ENCODE data around the gene MEIS2. TPM values are rescaled to one million over a fixed set of nuclear protein-coding genes. Genes with fewer than 3 reads are reported as not detected.

Gene MEIS2
- total RNA-seq, 1 donor from 2014 or later, result 6.0 TPM

DNA sequence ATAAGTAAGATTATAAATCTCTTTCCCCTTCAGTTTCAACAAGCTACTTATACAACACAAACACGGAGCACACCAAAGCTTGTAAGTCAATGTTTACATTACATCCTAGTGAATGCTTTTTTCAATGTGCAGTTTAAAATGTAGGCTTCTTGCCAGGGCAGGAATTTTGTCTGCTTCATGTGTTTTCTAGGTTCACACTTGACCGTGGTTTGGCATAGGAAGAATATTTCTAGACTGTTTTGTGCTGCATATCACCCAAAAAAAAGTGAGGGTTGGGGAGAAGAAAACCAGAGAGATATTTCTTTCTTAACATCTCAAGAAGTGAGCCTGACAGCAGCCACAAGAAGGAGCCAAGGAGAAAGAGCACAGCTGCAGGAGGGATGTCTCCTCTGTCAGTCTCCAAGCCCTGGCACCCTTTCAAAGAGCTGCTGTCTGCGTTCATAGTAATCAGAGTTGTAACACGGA lies 255.8 kb downstream of the MEIS2 start:
- H3K4me1 Mint-ChIP-seq (ENCODE audit: low read depth, unreplicated experiment), result peaks cover 5% of the 10 kb centered on the region
- no peak overlapping the region for H3K27ac Mint-ChIP-seq (ENCODE audit: unreplicated experiment)
- no peak for DNase-seq
- H3K9me3 Mint-ChIP-seq (ENCODE audit: unreplicated experiment), result no peaks in the 10 kb centered on the region
- H3K27me3 Mint-ChIP-seq (ENCODE audit: unreplicated experiment), result no peaks in the 10 kb centered on the region
- H3K4me3 Mint-ChIP-seq (ENCODE audit: unreplicated experiment), result no peak overlapping the region
- TF ChIP-seq CTCF (IDR thresholded peaks at IDR 0.05; ENCODE audit: partially characterized antibody, unreplicated experiment), result no peak
- no peaks in the 10 kb centered on the region for H3K36me3 Mint-ChIP-seq (ENCODE audit: unreplicated experiment)

DNA sequence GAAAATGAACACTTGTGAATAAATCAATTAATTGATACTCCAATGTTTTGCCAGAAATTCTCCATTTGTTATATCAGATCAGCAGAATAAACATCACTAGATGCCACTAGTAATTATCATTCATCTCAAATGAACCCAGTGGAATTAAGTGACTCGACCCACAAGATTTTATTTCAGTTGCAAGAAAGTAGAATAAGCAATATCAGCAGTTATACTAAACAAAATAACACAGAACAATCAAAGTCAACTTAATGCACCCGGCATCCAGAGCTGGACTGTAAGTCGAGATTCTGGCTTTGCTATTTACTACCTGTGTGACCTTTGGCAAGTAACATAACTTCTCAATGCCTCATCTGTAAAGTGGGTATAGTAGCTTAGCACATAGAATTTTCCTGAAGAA lies 256.5 kb downstream of the MEIS2 start:
- peaks cover 5% of the 10 kb centered on the region for H3K4me1 Mint-ChIP-seq (ENCODE audit: low read depth, unreplicated experiment)
- no peak for TF ChIP-seq CTCF (IDR thresholded peaks at IDR 0.05; ENCODE audit: partially characterized antibody, unreplicated experiment)
- no peaks in the 10 kb centered on the region for H3K27me3 Mint-ChIP-seq (ENCODE audit: unreplicated experiment)
- H3K36me3 Mint-ChIP-seq (ENCODE audit: unreplicated experiment), result no peaks in the 10 kb centered on the region
- no peak for DNase-seq
- no peak overlapping the region for H3K4me3 Mint-ChIP-seq (ENCODE audit: unreplicated experiment)
- no peaks in the 10 kb centered on the region for H3K9me3 Mint-ChIP-seq (ENCODE audit: unreplicated experiment)
- H3K27ac Mint-ChIP-seq (ENCODE audit: unreplicated experiment), result no peak overlapping the region

DNA sequence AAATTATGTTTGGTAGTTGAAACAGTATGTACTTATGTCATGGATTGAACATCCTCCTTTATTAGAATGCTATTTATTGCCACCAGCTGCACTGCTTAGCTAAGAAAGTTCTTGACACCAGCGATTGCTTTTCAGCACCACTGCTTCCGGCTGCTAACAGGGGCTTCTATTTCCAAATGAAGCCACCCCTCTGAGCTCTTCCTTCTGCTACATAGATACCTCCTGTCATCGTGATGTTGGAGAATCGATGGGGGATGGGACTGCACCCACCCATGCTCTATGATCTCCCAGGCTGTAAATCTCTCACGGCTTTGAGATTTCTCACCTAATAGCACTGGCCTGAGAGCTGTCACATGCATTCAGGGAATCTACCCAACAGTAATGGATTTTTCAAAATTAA lies 259.2 kb downstream of the MEIS2 start:
- Mint-ChIP-seq H3K27me3 (ENCODE audit: unreplicated experiment) (no peaks in the 10 kb centered on the region), H3K4me1 (ENCODE audit: low read depth, unreplicated experiment) (peaks cover 5% of the 10 kb centered on the region)
- TF ChIP-seq CTCF (IDR thresholded peaks at IDR 0.05; ENCODE audit: partially characterized antibody, unreplicated experiment), result no peak

More for the DNA sequence above, 259.2 kb downstream of the MEIS2 start:
- Mint-ChIP-seq H3K27ac (ENCODE audit: unreplicated experiment) (no peak overlapping the region), H3K9me3 (ENCODE audit: unreplicated experiment) (no peaks in the 10 kb centered on the region), H3K4me3 (ENCODE audit: unreplicated experiment) (no peak overlapping the region), H3K36me3 (ENCODE audit: unreplicated experiment) (no peaks in the 10 kb centered on the region)
- DNase-seq, result no peak

Small RNA genes lying within 50 kb of the gene (microRNA-seq; reads per million reads assigned to microRNA genes)
- gene MIR8063 (ENCODE audit: unreplicated experiment), result not detected
